Measurements from ENCODE around the gene ZNF83. TPM values are rescaled to one million over a fixed set of nuclear protein-coding genes. Genes with fewer than 3 reads are reported as not detected.

The ZNF83 gene
- polyA plus RNA-seq, 1 donor from 2014 or later, result 69.3 TPM

DNA sequence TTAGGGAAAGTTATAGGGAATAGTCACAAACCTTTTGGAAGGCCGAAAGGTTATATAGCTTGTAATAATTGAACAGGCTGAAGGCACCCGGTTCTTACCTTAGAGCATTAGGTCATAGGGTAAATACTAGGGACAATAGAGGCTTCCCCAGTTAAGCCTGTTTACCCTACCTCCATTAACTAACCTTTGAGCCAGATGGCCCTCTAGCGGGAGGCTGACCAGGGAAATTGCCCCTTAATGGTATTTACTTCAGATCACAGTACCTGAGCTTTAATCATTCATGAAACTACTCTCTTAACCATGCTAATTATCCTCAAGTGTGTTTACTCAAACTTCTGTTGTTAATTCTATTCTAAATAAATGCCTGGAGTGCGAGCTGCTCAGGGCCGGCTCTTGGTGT, 20.4 kb upstream of the ZNF83 start:
- Histone ChIP-seq H3K9ac (ENCODE audit: low read length) (no peak overlapping the region), H3K27me3 (ENCODE audit: insufficient read depth, low read depth, low read length) (no peaks in the 10 kb centered on the region), H3K4me2 (ENCODE audit: low read length) (no peak overlapping the region), H3F3A (ENCODE audit: insufficient read depth, low read length, poor library complexity, severe bottlenecking) (no peaks in the 10 kb centered on the region), H3K36me3 (ENCODE audit: insufficient read depth, low read length) (no peaks in the 10 kb centered on the region), H3K27ac (ENCODE audit: low read length) (no peak overlapping the region), H3K9me2 (ENCODE audit: insufficient read depth, low read length) (no peaks in the 10 kb centered on the region), H3K9me3 (ENCODE audit: low read length) (no peaks in the 10 kb centered on the region), H3K4me3 (ENCODE audit: low read length) (no peak overlapping the region), H4K20me1 (ENCODE audit: insufficient read depth) (no peaks in the 10 kb centered on the region), H2AFZ (ENCODE audit: low read depth, low read length) (no peak overlapping the region), H3K79me2 (replicated peaks; ENCODE audit: insufficient read depth, low read length) (no peaks in the 10 kb centered on the region)
- TF ChIP-seq SMC3 (conservative IDR thresholded peaks at IDR 0.05; ENCODE audit: poor library complexity) (no peak), RAD21 (conservative IDR thresholded peaks at IDR 0.05) (no peak), POLR2AphosphoS5 (IDR thresholded peaks at IDR 0.05) (no peak), TAF1 (IDR thresholded peaks at IDR 0.05; ENCODE audit: low read depth) (no peak), EP300 (conservative IDR thresholded peaks at IDR 0.05; ENCODE audit: poor library complexity, severe bottlenecking) (no peak), EZH2 (IDR thresholded peaks at IDR 0.05; ENCODE audit: borderline replicate concordance, insufficient read depth, low read length, poor library complexity, severe bottlenecking) (no peak), MXI1 (conservative IDR thresholded peaks at IDR 0.05; ENCODE audit: poor library complexity, severe bottlenecking) (no peak)
- TF ChIP-seq, protein P1, sequence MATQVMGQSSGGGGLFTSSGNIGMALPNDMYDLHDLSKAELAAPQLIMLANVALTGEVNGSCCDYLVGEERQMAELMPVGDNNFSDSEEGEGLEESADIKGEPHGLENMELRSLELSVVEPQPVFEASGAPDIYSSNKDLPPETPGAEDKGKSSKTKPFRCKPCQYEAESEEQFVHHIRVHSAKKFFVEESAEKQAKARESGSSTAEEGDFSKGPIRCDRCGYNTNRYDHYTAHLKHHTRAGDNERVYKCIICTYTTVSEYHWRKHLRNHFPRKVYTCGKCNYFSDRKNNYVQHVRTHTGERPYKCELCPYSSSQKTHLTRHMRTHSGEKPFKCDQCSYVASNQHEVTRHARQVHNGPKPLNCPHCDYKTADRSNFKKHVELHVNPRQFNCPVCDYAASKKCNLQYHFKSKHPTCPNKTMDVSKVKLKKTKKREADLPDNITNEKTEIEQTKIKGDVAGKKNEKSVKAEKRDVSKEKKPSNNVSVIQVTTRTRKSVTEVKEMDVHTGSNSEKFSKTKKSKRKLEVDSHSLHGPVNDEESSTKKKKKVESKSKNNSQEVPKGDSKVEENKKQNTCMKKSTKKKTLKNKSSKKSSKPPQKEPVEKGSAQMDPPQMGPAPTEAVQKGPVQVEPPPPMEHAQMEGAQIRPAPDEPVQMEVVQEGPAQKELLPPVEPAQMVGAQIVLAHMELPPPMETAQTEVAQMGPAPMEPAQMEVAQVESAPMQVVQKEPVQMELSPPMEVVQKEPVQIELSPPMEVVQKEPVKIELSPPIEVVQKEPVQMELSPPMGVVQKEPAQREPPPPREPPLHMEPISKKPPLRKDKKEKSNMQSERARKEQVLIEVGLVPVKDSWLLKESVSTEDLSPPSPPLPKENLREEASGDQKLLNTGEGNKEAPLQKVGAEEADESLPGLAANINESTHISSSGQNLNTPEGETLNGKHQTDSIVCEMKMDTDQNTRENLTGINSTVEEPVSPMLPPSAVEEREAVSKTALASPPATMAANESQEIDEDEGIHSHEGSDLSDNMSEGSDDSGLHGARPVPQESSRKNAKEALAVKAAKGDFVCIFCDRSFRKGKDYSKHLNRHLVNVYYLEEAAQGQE (IDR thresholded peaks at IDR 0.05; ENCODE audit: borderline replicate concordance), result no peak
- TF ChIP-seq, protein P2, sequence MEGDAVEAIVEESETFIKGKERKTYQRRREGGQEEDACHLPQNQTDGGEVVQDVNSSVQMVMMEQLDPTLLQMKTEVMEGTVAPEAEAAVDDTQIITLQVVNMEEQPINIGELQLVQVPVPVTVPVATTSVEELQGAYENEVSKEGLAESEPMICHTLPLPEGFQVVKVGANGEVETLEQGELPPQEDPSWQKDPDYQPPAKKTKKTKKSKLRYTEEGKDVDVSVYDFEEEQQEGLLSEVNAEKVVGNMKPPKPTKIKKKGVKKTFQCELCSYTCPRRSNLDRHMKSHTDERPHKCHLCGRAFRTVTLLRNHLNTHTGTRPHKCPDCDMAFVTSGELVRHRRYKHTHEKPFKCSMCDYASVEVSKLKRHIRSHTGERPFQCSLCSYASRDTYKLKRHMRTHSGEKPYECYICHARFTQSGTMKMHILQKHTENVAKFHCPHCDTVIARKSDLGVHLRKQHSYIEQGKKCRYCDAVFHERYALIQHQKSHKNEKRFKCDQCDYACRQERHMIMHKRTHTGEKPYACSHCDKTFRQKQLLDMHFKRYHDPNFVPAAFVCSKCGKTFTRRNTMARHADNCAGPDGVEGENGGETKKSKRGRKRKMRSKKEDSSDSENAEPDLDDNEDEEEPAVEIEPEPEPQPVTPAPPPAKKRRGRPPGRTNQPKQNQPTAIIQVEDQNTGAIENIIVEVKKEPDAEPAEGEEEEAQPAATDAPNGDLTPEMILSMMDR (IDR thresholded peaks at IDR 0.05; ENCODE audit: poor library complexity, severe bottlenecking), result no peak

DNA sequence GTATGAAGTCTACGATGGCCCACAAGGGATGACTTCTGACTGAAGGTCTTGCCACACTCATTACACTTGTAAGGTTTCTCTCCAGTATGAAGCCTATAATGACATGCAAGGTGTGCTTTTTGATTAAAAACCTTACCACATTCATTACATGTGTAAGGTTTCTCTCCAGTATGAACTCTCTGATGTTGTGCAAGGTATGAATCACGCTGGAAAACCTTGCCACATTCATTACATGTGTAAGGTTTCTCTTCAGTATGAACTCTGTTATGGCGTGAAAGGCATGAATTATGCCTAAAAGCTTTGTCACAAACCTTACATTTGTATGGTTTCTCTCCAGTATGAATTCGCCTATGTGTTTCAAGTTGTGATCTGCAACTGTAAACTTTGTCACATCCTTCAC, 15.0 kb upstream of the ZNF83 start:
- no peaks in the 10 kb centered on the region for H3K27me3 ChIP-seq (ENCODE audit: insufficient read depth, low read depth, low read length)
- H3K4me2 ChIP-seq (ENCODE audit: low read length), result no peak overlapping the region
- no peak overlapping the region for H2AFZ ChIP-seq (ENCODE audit: low read depth, low read length)
- H3K9me2 ChIP-seq (ENCODE audit: insufficient read depth, low read length), result no peaks in the 10 kb centered on the region
- no peak overlapping the region for H3K4me3 ChIP-seq (ENCODE audit: low read length)
- H3K79me2 ChIP-seq (replicated peaks; ENCODE audit: insufficient read depth, low read length), result no peaks in the 10 kb centered on the region
- H3K9me3 ChIP-seq (ENCODE audit: low read length), result no peaks in the 10 kb centered on the region
- H3K36me3 ChIP-seq (ENCODE audit: insufficient read depth, low read length), result no peaks in the 10 kb centered on the region
- H3F3A ChIP-seq (ENCODE audit: insufficient read depth, low read length, poor library complexity, severe bottlenecking), result no peaks in the 10 kb centered on the region
- no peak overlapping the region for H3K27ac ChIP-seq (ENCODE audit: low read length)
- TF ChIP-seq MXI1 (conservative IDR thresholded peaks at IDR 0.05; ENCODE audit: poor library complexity, severe bottlenecking), result no peak
- no peak for TF ChIP-seq EZH2 (IDR thresholded peaks at IDR 0.05; ENCODE audit: borderline replicate concordance, insufficient read depth, low read length, poor library complexity, severe bottlenecking)
- no peak for TF ChIP-seq POLR2AphosphoS5 (IDR thresholded peaks at IDR 0.05)
- TF ChIP-seq SMC3 (conservative IDR thresholded peaks at IDR 0.05; ENCODE audit: poor library complexity), result no peak
- TF ChIP-seq TAF1 (IDR thresholded peaks at IDR 0.05; ENCODE audit: low read depth), result no peak
- no peak for TF ChIP-seq EP300 (conservative IDR thresholded peaks at IDR 0.05; ENCODE audit: poor library complexity, severe bottlenecking)
- TF ChIP-seq RAD21 (conservative IDR thresholded peaks at IDR 0.05), result no peak
- TF ChIP-seq, protein P2 (IDR thresholded peaks at IDR 0.05; ENCODE audit: poor library complexity, severe bottlenecking), result no peak
- TF ChIP-seq, protein P1 (IDR thresholded peaks at IDR 0.05; ENCODE audit: borderline replicate concordance), result no peak
- H4K20me1 ChIP-seq (ENCODE audit: insufficient read depth), result no peaks in the 10 kb centered on the region
- no peak overlapping the region for H3K9ac ChIP-seq (ENCODE audit: low read length)

All from neural cell (in vitro differentiated cells).